Umbilical cord (tissue), 2 donors: Measurements from ENCODE around the gene WNT7A. TPM values are rescaled to one million over a fixed set of nuclear protein-coding genes. Genes with fewer than 3 reads are reported as not detected.
"Not testable (repeated sequence)": the region's sequence is repeated elsewhere in the genome, so short reads cannot be mapped to it uniquely, and the experiment has no call there.

ENCODE experiments used
- DNase-seq: peaks from one replicate; pipeline ENCODE4 v3.0.0-alpha.2; 2015; ENCODE audit warnings: low spot score
- total RNA-seq: library from RNA; depleted of rRNA; stranded (reverse); fragments of >200 nt; gene quantifications from one replicate; pipeline ENCODE4 v1.2.3, GENCODE V29; 2014; ENCODE audit warnings: low replicate concordance; ENCODE audit not compliant: insufficient read depth

Gene WNT7A
- total RNA-seq = 1.4 TPM

DNA sequence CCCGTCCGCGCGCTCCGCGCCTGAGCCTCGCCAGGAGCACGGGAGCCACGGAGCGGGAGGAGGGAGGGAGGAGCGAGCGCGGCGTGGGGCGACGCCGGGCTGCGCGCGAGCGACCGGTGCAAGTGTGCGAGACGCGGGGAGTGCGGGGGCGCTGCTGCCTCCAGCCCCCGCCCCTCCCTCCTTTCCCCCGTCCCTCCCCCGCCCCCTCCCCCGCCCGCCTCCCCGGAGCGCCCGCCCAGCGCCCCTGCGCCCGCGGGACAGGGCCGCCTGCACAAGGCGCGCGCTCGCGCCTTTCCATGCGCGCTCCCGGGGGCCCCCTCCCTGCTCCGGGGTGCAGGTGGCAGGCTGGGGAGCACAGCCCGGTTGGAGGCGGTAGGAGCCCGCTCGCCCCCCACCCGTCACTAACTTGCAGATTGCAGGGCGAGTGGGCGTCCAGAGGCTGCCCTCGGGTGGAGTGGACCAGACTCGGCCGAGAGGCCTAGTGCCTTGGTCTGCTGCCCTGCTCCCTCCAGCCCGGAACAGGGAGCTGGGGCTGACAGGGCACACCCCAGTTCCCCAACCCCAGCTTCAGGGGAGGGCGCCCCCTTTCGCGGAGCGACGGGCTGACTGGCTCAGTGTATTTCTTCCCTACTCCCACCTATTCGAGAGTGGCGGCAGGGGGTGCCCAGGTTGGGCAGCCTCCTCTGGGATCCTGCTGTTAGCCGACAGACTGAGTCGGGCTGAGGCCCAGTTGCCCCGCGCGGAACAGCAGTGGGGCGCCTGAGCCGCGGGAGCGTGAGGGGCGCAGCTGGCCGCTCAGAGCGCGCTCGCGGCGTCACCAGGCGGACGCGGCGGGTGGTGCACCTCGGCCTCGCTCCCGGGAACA, at the start of gene WNT7A:
Gene WNT7A, minus strand, starts transcription at position 126 of the 865 bp plus-strand sequence. CDS start 255 bp downstream, outside the sequence.
- peak; percentile 20 for DNase-seq

DNA sequence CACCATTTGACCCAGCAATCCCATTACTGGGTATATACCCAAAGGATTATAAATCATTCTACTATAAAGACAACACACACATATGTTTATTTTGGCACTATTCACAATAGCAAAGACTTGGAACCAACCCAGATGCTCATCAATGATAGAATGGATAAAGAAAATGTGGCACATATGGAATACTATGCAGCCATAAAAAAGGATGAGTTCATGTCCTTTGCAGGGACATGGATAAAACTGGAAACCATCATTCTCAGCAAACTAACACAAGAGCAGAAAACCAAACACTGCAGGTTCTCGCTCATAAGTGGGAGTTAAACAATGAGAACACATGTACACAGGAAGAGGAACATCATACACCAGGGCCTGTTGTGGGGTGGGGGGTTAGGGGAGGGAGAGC, 48.9 kb upstream of the WNT7A start:
- DNase-seq = not testable (repeated sequence)

DNA sequence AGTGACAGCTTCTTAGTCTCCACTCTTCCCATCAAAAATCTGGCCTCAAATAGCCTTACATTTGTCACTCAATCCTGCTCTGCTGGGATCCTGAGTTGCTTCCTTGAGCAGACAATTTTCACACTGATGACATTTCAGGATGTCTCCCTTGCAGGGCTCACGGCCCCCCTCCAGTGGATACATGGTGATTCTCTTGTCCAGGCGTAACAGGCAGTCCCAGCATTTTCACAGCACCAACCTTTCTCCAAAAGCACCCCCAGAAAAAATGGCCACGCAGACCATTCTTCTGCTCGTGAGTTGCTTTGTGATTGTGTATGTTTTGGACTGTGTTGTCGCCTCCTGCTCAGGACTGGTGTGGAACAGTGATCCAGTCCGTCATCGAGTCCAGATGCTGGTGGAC, 47.4 kb upstream of the WNT7A start:
- no peak for DNase-seq

DNA sequence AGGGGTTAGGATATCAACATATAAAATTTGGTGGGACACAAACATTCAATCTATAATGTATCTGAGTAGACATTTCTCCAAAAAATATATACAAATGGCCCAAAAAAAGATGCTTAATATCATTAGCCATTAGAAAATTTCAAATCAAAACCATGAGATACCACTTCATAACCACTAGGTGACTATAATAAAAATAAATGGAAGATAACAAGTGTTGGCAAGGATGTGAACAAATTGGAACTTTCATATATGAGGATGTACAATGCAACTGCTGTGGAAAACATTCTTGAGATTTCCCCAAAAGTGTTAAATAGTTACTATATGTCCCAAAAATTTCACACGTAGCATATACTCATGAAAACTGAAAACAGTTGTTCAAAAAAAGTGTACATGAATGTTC, 36.5 kb upstream of the WNT7A start:
- DNase-seq = no peak

DNA sequence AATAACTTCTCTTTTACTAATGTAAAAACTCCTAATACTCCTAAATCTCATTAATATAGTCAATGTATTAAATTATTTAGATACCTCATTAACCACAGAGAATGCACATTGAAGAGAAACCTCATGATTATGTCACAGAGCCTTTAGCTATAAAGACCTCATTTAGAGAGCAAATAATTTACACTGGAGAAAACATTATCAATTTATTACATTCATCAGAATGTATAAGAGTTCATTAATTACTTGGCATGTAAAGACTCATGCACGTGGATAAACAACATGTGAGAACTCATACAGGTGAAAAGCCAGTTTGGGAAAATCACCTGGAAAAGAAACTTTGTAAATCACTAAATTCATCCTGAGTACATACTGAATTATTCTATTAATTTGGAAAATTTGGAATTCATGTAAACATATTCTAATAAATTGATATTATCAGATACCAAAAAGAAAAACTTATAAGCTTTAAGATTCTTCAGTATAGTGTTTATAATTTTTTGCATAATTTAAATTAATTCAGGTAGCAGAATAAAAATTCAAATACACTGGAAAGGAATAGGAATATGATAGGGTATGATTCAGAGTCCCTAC, 22.9 kb upstream of the WNT7A start:
- no peak for DNase-seq

DNA sequence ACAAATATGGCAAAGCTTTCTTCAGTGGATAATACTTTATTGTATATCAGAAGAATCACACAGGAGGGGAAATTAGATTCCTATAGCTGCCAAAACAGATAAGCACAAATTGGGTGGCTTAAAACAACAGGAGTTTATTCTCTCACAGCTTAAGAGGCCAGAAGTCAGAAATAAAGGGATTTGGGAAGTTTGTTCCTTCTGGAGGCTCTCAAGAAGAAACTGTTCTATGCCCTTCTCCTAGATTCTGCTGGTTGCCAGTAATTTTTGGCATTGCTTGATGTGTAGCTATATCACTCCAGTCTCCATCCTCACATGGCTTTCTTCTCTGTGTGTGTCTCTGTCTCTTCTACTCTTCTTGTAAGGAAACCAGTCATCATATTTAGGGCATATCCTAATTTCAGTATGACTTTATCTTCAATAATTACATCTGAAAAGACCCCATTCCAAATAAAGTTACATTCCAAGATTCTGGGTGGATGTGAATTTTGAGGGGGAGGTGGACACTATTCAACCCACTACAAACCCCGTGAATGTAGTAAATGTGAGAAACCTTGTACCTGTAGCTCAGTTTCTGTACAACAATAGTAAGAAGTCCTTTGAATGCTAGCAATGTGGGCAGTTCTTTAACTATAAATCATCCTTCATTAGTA, 22.2 kb upstream of the WNT7A start:
- DNase-seq = no peak

DNA sequence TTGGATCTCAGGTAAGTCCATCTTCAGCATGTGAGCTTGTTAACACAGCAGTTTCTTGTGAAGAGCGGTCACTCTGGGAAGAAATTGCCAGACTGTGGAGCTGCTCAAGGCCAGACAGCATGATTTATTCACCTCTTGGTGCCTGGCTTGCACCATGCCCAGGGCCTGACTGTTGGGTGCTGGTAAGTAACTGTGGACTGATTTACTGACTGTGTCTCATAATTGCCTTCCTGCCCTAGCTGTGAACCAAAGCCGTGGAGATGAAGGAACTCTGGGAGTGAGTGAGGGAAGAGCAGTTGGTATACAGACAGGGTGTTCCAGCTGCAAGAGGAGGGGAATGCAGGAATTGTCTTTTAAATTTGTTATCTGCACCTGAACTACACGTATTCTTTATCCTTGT, 18.5 kb upstream of the WNT7A start:
- DNase-seq = no peak

DNA sequence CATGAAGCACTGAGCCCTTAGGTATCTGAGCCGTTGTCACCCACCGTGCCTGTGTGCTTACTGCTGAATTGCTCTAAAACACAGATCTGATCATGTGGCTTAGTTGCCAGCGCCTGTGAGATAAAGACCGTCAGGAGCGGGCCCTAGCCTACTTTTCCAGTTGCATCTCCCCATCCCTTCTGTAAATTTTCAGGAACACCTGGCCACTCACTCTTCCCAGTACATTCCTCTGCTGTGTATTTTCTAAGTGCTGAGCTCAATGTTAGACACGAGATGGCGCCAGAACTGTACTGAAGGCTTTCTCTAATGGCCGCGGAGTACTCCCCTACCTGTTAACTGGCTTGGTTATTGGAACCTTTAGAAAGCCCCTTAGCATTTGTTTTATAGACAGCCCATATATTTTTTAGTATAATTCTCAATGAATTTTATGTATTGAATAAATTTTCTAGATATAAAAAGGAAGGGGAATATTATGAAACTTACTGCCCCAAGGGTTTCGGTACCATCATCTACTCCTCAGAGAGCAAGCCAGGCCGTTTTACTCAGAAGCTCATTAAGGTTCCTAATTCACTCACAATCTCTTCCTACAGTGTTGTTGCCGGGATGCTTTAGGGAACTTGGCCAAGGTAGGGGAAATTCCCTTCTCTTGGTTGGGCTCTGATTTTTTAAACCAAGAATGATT, 16.7 kb upstream of the WNT7A start:
- peak; percentile 79 for DNase-seq

DNA sequence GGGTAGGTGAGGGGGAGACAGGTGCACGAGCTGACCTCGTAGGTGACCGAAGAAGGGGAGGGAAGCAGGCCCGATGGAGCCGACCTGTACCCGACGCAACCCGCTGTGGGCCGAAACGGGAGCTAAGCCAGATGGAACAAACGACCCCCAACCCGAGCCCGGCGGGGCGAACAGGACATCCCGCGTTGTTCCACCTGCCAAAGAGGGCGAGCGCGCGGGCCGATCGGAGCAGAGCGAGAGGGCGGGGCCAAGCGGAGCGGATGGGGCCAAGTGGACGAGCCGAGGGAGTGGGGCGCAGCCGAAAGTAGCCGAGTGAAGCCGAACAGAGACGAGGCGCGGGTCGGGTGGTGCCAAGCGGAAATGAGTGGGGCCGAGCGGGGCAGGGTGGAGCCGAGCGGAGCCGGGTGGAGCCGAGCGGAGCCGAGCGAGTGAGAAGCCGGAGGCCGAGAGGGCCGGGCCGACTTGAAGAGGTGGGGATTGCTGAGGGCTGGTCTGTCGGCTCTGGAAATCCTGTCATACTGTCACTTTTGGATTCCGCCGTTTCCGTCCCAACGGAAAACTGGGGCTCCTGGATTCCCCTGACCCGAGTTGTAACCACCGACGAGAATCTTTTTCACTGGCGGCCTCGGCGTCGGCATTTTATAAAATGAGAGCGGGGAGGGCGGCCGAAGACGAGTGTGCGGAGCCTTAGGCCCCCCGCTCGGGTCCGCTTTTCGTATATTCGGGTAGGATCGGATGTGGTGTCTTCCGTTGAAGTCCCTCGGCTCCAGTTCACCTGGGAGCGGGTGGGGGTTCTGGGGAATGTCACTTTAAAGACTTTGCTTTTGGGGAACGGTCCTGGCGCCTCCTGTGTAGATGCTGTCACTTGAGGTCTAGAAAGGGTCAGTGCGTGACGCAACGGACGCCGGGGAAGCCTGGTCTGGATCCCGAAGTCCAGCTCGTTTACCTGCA, 15.6 kb upstream of the WNT7A start:
- DNase-seq = peak; percentile 97

DNA sequence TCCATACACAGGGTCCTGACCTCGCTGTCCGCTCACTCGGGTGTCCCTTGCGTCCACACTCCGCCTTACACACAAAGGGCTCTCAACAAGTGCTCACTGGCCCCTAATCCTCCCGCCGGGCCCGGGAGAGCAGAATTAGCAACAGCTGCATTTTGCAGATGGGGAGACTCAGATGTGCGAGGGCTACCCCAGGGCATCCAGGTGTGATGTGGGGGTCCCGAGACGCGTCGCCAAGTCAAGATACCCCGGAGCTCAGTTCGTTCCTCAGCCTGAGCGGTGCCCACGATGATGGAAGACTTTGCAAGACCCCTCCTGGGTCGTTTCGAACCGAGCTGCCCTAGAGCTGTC, 14.9 kb upstream of the WNT7A start:
- peak; percentile 4 for DNase-seq

DNA sequence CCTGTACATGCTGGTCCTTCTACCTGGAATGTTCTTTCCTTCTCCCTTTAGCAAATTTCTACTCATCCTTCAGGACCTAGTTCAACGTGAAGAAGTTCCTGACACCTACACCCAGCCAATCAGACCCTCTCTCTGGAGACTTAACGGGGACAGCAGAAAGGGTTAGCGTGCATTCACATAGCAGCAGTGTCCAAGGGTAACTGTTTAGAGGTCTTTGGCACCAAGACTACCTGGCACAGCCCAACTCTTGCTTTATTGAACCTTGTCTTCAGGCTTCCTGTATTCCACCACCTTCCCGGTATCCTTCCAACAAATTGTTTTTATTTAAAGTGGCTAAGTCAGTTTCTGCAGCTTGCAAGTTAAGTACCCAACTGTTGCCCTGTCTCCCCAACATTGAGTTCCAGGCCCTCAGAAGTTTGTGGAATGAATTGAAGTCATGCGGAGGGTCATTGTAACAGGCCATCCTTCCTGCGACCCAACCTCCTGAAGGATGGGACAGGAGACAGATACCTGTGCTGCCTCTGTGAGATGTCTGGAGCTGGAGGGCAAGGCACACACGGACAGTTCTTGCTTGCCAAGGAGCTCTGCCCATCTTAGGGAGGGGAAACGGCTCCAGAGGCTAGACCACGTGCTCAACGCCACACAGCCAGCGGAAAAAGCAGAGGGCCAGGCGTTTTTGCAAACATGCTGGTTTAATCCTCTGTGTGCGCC, 14.4 kb upstream of the WNT7A start:
- no peak for DNase-seq

DNA sequence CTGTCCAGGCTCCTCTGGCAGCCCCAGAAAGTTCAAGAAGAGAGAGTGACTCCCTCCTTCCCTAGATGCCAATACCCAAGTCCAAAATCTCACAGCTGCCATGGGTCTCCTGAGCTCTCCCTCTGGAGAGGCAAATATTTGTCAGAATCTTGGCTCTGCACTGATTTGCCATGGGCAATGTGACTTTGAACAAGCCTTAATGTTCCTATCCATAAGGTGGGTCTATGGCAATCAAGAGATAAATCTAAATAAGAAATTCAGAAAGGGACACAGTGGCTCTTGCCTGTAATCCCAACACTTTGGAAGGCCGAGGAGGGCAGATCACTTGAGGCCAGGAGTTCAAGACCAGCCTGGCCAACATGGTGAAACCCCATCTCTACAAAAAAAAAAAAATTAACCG, 12.4 kb upstream of the WNT7A start:
- DNase-seq = no peak

DNA sequence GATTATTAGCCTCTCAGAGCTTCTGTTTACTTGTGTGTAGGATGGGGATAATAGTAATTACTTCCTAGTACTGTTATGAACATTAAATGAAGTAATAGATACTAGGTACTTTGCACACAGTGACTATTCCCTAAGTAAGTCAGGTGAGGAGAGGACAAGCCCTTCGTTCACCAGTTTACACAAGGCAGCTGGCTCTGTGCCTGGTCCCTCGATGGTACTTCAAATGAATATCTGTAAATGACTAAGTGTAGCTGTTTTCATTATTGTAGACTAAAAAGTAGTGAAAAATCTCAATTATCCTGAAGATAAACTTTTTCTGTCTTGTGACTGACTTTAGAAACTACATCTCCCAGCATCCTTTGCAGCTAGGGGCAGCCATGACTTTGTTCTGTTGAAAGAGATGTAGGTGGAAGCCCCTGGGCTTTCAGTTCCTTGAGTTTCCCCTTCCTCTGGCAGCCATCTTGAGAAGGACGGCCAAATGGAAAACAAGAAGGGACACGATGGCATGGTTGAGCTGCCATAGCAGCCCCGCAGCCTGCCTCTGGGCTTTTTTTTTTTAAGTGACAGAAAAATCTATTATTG, 11.7 kb upstream of the WNT7A start:
- peak; percentile 11 for DNase-seq

DNA sequence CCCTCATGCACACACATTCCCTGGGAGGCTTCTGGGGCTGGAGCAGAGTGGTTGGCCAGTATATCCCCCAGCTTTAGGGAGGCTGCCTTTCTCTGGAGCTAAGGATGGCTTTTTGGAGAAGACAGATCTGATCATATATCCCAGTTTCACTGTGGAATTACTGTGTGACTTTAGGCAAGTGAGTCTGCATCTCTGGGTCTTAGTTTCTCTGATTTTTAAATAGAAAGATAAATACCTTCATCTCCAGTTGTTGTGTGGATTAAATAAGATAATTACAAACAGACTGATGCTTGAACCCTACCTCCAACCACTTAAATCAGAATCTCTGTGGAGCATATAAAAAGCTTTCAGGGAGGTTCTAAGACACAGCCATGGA, 11.1 kb upstream of the WNT7A start:
- no peak for DNase-seq

DNA sequence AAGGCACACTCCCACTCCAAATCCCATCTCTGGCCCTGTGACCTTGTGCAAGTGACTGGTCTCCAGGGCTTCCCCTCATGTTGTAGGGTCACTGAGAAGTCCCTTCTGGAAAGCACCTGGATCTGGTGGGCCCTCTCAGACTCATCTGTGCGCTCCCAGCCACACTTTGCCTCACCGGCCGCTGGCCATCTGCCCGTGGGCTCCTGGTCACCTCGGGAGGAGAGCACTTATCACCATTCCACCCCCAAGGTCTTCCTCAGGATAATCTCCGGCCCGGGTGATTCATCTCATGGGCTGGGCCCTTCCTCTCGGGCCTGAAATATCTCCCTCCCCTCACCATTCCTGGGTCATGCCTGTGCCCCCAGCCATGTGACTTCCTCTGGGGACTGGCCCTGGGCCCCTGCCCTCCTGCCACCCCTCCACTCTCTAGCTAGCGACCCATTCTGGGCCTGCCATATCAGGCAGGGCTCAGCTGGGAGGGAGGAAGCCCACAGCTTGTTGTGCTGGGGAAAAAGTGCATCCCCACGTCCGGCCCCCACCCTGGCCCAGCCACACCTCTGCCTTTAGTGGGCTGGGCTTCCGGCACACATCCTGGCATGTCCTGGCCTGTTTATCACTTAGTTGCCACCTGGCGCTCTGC, 10.6 kb upstream of the WNT7A start:
- peak; percentile 24 for DNase-seq

DNA sequence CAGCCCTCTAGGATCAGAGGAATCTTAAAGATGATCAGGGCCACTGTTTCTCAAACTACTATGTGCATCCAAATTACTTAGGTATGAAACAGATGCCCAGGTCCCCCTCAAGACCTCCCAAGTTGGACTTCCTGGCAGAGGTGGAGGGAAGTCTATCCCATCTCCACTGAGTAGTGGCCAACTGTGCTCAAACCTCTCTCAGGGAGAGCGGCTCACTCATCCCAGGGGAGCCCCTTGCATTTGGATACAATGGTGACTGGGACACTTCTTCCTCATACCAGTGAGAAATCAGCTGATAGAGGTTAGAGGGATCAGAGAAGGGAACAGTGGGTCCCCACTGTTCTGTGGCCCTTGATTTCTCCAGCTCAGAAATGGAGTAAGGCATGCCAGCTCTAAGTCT, 8.7 kb upstream of the WNT7A start:
- DNase-seq = no peak

DNA sequence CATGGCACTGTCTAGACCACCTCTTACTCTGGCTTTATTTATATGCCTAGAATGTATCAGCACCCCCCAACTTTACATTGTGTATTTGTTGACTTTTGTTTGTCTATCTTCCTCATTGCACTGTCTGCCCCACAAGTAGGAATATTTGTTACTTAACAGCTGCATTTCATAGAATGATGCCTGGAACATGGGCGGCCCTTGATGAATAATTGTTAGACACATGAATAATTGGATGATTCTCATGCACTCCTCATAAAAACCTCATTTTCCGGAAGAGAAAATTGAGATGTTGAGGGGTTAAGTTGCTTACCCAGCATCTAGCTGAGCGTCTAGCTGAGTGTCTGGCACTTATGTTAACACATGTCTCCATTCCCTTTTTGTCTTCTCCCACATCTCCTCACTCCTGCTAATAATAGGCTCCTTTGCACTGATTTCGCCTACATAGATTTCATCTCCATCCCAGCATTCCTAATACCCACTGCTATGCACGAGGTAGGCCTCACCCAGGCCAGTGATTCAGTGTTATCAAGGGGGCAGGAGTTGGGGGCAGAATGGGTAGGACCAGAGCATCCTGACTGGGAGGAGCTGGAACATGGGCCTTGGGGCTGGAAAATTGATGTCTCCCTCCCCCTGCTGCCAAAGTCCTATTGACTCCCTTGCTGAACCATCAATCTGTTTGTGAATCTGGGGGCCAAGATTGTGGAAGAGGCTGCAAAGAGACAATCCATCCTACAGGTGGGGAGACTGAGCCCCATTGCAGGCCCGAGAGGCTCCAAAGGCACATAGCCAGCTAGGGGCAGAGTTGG, 7.8 kb upstream of the WNT7A start:
- no peak for DNase-seq

DNA sequence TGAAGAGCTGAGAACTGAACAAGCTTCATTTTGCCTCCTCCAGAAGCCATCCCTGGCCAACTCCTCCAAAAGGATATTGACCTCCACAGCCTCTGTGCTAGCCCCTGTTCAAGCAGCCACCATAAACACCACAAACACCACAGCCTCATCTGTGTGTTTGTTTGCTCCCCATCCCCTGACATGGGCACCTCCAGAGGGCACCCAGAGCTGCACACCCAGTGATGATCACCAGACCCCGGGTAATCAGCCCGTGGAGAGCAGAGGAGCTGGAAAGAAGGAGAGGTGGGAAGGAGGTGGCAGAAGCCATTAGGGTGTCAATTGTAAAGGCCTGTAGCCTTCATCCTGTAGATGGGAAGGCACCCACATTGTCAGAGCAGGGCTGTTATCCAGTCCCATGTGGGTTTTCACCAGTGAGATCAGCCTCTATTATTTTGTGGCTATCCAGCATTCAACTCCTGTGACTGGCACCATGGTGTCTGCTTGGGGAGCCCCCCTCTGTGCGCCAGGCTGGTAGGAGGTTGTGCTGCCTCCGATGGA, 6.8 kb upstream of the WNT7A start:
- DNase-seq = no peak

DNA sequence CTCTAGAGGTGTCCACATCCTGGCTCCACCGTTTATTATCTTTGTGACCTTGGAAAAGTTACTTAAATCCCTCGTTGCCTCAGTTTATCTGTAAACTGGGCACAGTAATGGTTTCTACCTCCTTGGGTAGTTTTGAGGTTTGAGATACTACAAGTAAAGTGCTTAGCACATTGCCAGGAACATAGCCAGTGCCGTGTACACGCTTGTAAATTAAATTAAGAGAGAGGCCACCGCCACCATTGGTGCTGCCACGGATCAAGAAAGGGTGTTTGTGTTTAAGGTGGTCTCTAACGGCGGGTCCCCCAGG, 5.8 kb upstream of the WNT7A start:
- DNase-seq = no peak
